Osteocyte (in vitro differentiated cells): ENCODE results near the gene DNMT1. TPM values are rescaled to one million over a fixed set of nuclear protein-coding genes. Genes with fewer than 3 reads are reported as not detected.

Source experiments
- DNase-seq: peaks from one replicate; pipeline ENCODE4 v3.0.0; 2021; ENCODE audit warnings: mixed read lengths; ENCODE audit not compliant: unreplicated experiment; ENCODE audit errors: extremely low spot score
- H3K27ac Mint-ChIP-seq: one replicate; pipeline ENCODE4 v1.8.0; 2021; ENCODE audit warnings: mild to moderate bottlenecking, mixed read lengths; ENCODE audit not compliant: unreplicated experiment
- H3K27me3 Mint-ChIP-seq: one replicate; pipeline ENCODE4 v1.8.0; 2021; ENCODE audit warnings: mixed read lengths; ENCODE audit not compliant: unreplicated experiment
- H3K36me3 Mint-ChIP-seq: one replicate; pipeline ENCODE4 v1.8.0; 2021; ENCODE audit warnings: mixed read lengths; ENCODE audit not compliant: unreplicated experiment
- H3K4me1 Mint-ChIP-seq: one replicate; pipeline ENCODE4 v1.8.0; 2021; ENCODE audit warnings: mixed read lengths; ENCODE audit not compliant: unreplicated experiment
- H3K4me3 Mint-ChIP-seq: one replicate; pipeline ENCODE4 v1.8.0; 2021; ENCODE audit warnings: mild to moderate bottlenecking, moderate library complexity, mixed read lengths; ENCODE audit not compliant: unreplicated experiment
- H3K9me3 Mint-ChIP-seq: one replicate; pipeline ENCODE4 v1.8.0; 2021; ENCODE audit warnings: mixed read lengths; ENCODE audit not compliant: unreplicated experiment
- total RNA-seq: library from RNA; stranded (reverse); gene quantifications from 2 replicates; pipeline ENCODE4 v1.2.1, GENCODE V29; 2021
- TF ChIP-seq, protein P1 (sequence below): fragments of 200-600 bp; sonication (generic); IDR thresholded peaks from 2 replicates; pipeline ENCODE4 v1.5.0; 2021; ENCODE audit warnings: antibody characterized with exemption, mild to moderate bottlenecking, moderate library complexity

DNMT1 gene
- total RNA-seq, 1 donor from 2014 or later = 82.3 TPM

- Mint-ChIP-seq H3K4me3 (peak within 1 kb of the TSS; percentile 82), H3K9me3 (no peaks in the 10 kb centered on the region), H3K36me3 (peaks cover 18% of the 10 kb centered on the region), H3K27ac (peak within 1 kb of the TSS; percentile 73), H3K27me3 (no peaks in the 10 kb centered on the region), H3K4me1 (peaks cover 12% of the 10 kb centered on the region)
- DNase-seq = peak; percentile 99
- TF ChIP-seq, protein P1, sequence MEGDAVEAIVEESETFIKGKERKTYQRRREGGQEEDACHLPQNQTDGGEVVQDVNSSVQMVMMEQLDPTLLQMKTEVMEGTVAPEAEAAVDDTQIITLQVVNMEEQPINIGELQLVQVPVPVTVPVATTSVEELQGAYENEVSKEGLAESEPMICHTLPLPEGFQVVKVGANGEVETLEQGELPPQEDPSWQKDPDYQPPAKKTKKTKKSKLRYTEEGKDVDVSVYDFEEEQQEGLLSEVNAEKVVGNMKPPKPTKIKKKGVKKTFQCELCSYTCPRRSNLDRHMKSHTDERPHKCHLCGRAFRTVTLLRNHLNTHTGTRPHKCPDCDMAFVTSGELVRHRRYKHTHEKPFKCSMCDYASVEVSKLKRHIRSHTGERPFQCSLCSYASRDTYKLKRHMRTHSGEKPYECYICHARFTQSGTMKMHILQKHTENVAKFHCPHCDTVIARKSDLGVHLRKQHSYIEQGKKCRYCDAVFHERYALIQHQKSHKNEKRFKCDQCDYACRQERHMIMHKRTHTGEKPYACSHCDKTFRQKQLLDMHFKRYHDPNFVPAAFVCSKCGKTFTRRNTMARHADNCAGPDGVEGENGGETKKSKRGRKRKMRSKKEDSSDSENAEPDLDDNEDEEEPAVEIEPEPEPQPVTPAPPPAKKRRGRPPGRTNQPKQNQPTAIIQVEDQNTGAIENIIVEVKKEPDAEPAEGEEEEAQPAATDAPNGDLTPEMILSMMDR = no peak
These were observed 88.4 kb downstream of the DNMT1 start, which contains the start of gene PPAN for GRCh38 chr19:10106100-10106936. Gene PPAN, plus strand, starts transcription at chr19:10106362. Its CDS starts 33 bp downstream, at chr19:10106395.

- TF ChIP-seq, protein P1 = no peak
- H3K9me3 Mint-ChIP-seq = no peaks in the 10 kb centered on the region
These were observed 89.1 kb downstream of the DNMT1 start for GRCh38 chr19:10105509-10106099.

DNA sequence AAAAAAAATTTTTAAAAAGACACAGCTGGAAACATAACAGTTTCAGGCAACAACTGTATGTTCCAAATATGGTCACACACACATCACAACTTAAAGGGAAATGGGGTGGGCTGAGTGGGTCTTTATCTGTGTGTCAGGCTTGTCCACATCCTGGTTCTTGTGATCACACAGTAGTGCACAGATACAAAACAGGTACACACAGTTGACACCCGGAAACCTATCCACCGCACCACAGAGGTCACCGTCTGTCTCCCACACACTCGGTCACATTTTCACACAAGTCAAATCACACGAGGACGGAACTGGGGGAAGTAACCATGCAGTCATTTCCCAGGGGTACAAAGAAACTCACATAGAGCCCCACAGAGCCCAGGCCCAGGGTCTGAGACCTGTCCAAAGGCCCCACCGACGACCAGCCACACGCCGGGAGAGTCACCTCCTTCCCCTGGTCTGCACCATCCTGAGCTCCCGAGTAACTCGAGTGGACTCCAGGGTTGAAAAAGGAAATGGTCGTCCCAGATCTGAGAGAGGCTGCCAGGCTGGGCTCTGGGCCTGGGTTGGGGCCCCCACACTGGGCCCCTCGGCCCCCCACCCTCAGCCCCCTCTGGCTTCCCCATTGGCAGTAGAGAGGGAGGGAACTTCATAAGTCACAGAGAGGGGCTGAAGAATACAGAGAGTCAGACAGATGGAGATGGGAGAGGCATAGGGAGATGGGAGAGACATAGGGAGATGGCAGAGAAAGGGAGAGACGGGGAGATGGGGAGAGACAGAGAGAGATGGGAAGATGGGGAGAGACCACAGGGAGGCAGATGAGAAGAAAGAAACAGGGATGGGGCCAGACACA lies 89.9 kb downstream of the DNMT1 start:
- no peaks in the 10 kb centered on the region for H3K9me3 Mint-ChIP-seq
- peaks cover 12% of the 10 kb centered on the region for H3K36me3 Mint-ChIP-seq
- no peaks in the 10 kb centered on the region for H3K27me3 Mint-ChIP-seq
- peaks cover 12% of the 10 kb centered on the region for H3K4me1 Mint-ChIP-seq
- H3K27ac Mint-ChIP-seq = no peak overlapping the region
- no peak for DNase-seq
- TF ChIP-seq, protein P1 = no peak
- no peak overlapping the region for H3K4me3 Mint-ChIP-seq

More at GRCh38 chr19:10105509-10106099, 89.1 kb downstream of the DNMT1 start:
- H3K27me3 Mint-ChIP-seq = no peaks in the 10 kb centered on the region
- H3K4me3 Mint-ChIP-seq = peak overlapping the region; percentile 82
- peak overlapping the region; percentile 72 for H3K27ac Mint-ChIP-seq
- H3K4me1 Mint-ChIP-seq = peaks cover 12% of the 10 kb centered on the region
- DNase-seq = no peak
- peaks cover 15% of the 10 kb centered on the region for H3K36me3 Mint-ChIP-seq

- H3K9me3 Mint-ChIP-seq = no peaks in the 10 kb centered on the region
- DNase-seq = no peak
These were observed 90.6 kb downstream of the DNMT1 start for GRCh38 chr19:10104130-10104513.

More at GRCh38 chr19:10104130-10104513, 90.6 kb downstream of the DNMT1 start:
- Mint-ChIP-seq H3K27ac (no peak overlapping the region), H3K27me3 (peaks cover 4% of the 10 kb centered on the region), H3K4me3 (no peak overlapping the region), H3K36me3 (peaks cover 6% of the 10 kb centered on the region), H3K4me1 (peaks cover 12% of the 10 kb centered on the region)
- TF ChIP-seq, protein P1 = no peak
